CD4-positive, alpha-beta memory T cell (primary cell): ENCODE measurements around the gene PAX8. TPM values are rescaled to one million over a fixed set of nuclear protein-coding genes. Genes with fewer than 3 reads are reported as not detected.

ENCODE experiments used
- CTCF ChIA-PET: fragments of 350-600 bp; sonication (Branson Sonifier 250); formaldehyde crosslinking; loops from one replicate; lab custom pipeline; 2021; ENCODE audit warnings: inconsistent platforms; ENCODE audit not compliant: partially characterized antibody; lab: Charles Lee
- POLR2A ChIA-PET: fragments of 350-600 bp; sonication (Branson Sonifier 250); formaldehyde crosslinking; loops from one replicate; lab custom pipeline; 2021; ENCODE audit not compliant: partially characterized antibody; lab: Charles Lee
- DNase-seq, 5 donors: peaks; one replicate each; pipeline versions ENCODE4 v3.0.0 to v3.0.0-alpha.2; 2020 to 2022; ENCODE audit warnings: mixed read lengths in 1 of 5
- H3K27ac ChIP-seq: one replicate; pipeline ENCODE4 v1.7.0; 2013; ENCODE audit warnings: low read depth, low read length
- H3K27me3 ChIP-seq: 2 replicates; pipeline ENCODE4 v1.7.0; 2013; ENCODE audit warnings: mild to moderate bottlenecking, low read length, moderate library complexity; ENCODE audit not compliant: insufficient read depth
- H3K36me3 ChIP-seq: 2 replicates; pipeline ENCODE4 v1.7.0; 2013; ENCODE audit warnings: mild to moderate bottlenecking, low read length, moderate library complexity; ENCODE audit not compliant: insufficient read depth
- H3K4me1 ChIP-seq: 2 replicates; pipeline ENCODE4 v1.7.0; 2013; ENCODE audit warnings: mild to moderate bottlenecking, low read length, moderate library complexity; ENCODE audit not compliant: insufficient read depth
- H3K4me3 ChIP-seq, 2 donors: one replicate each; pipeline ENCODE4 v1.7.0; 2013; ENCODE audit warnings: low read length in 2 of 2, mild to moderate bottlenecking in 1 of 2
- H3K9me3 ChIP-seq, 2 donors: one replicate each; pipeline ENCODE4 v1.7.0; 2013; ENCODE audit warnings: low read length in 2 of 2, control low read depth in 1 of 2; ENCODE audit not compliant: control insufficient read depth in 1 of 2
- H3K27ac Mint-ChIP-seq, 7 donors: one replicate each; pipeline ENCODE4 v1.8.0; 2020 to 2021; ENCODE audit warnings: mixed read lengths in 7 of 7, mild to moderate bottlenecking in 6 of 7, inconsistent platforms in 3 of 7, moderate library complexity in 3 of 7
- H3K27me3 Mint-ChIP-seq, 2 donors: one replicate each; pipeline ENCODE4 v1.8.0; 2020 to 2021; ENCODE audit warnings: mixed read lengths in 2 of 2
- H3K36me3 Mint-ChIP-seq, 2 donors: one replicate each; pipeline ENCODE4 v1.8.0; 2020 to 2021; ENCODE audit warnings: mixed read lengths in 2 of 2, inconsistent platforms in 1 of 2, mild to moderate bottlenecking in 1 of 2
- H3K4me1 Mint-ChIP-seq, 4 donors: one replicate each; pipeline ENCODE4 v1.8.0; 2020 to 2021; ENCODE audit warnings: mixed read lengths in 4 of 4, mild to moderate bottlenecking in 1 of 4
- H3K4me3 Mint-ChIP-seq, 8 donors: one replicate each; pipeline ENCODE4 v1.8.0; 2020 to 2021; ENCODE audit warnings: mixed read lengths in 8 of 8, mild to moderate bottlenecking in 7 of 8, moderate library complexity in 6 of 8, inconsistent platforms in 3 of 8
- H3K9me3 Mint-ChIP-seq, 8 donors: one replicate each; pipeline ENCODE4 v1.8.0; 2020 to 2021; ENCODE audit warnings: mixed read lengths in 8 of 8, mild to moderate bottlenecking in 5 of 8, inconsistent platforms in 3 of 8, moderate library complexity in 1 of 8
- intact Hi-C: fragments of 100-400 bp; cut with micrococcal nuclease; formaldehyde crosslinking; loops from one replicate; pipeline ENCODE4 v1.15.1; 2023
- polyA plus RNA-seq, 2 donors: library from polyadenylated mRNA; unstranded; fragments of 300-500 nt; fragmentation: Illumina TruSeq; gene quantifications; one replicate each; pipeline ENCODE4 v1.2.3, GENCODE V29; 2021
- total RNA-seq, 2 experiments: library from RNA; stranded (reverse); gene quantifications; one replicate each; pipeline ENCODE4 v1.2.3, GENCODE V29; 2021

PAX8 gene
- total and polyA plus RNA-seq, 4 experiments from 2014 or later, result 0.19 to 2.3 (median 1.3) TPM

- Histone ChIP-seq H3K27ac (peak overlapping the region; percentile 56), H3K9me3 (no peaks in the 10 kb centered on the region), H3K36me3 (no peaks in the 10 kb centered on the region), H3K27me3 (no peaks in the 10 kb centered on the region), H3K4me1 (peaks cover 65% of the 10 kb centered on the region), H3K4me3 (peak overlapping the region in 1 of 2 donors; percentile 7)
- Mint-ChIP-seq H3K9me3 (peaks cover 0 to 2% (median 0%) of the 10 kb centered on the region in 8 donors), H3K27ac (peak overlapping the region; percentile 87 to 98 (median 97)), H3K36me3 (peaks cover 0 to 2% of the 10 kb centered on the region in 2 donors), H3K4me3 (peak overlapping the region; percentile 57 to 89 (median 80)), H3K4me1 (peaks cover 50 to 75% (median 65%) of the 10 kb centered on the region in 4 donors), H3K27me3 (no peaks in the 10 kb centered on the region)
- peak in 4 of 5 donors; percentile 29 to 46 (median 34) for DNase-seq
- intact Hi-C loops, result loop anchor here (1.0 kb wide), 1 partner anchor 8 kb away; no protein-coding TSS in a partner anchor
- ChIA-PET CTCF (interaction anchor here (0.9 to 8.1 kb wide), 7 partner anchors 9 to 222 kb away, joined by 3 to 82 read pairs (median 5); no protein-coding TSS in a partner anchor), POLR2A (interaction anchor here (1.0 to 12.8 kb wide), 8 partner anchors 7 to 37 kb away, joined by 3 to 209 read pairs (median 7); partner anchors contain the start of gene PSD4)
These were observed 111.4 kb downstream of the PAX8 start for GRCh38 chr2:113167115-113167932.

GRCh38 chr2:113166187-113166645, 112.5 kb downstream of the PAX8 start:
- H3K9me3 Mint-ChIP-seq, result peaks cover 0 to 2% (median 0%) of the 10 kb centered on the region in 8 donors
- peak overlapping the region; percentile 43 to 97 (median 86) for H3K27ac Mint-ChIP-seq
- no peaks in the 10 kb centered on the region for H3K9me3 ChIP-seq
- no peaks in the 10 kb centered on the region for H3K27me3 Mint-ChIP-seq
- no peaks in the 10 kb centered on the region for H3K36me3 ChIP-seq
- intact Hi-C loops, result no loop called here
- peak overlapping the region; percentile 22 for H3K27ac ChIP-seq
- CTCF ChIA-PET, result interaction anchor here (1.0 to 8.1 kb wide), 5 partner anchors 8 to 27 kb away, joined by 3 to 82 read pairs (median 7); partner anchors contain the start of gene PSD4
- no peak for DNase-seq
- peaks cover 43 to 65% (median 56%) of the 10 kb centered on the region in 4 donors for H3K4me1 Mint-ChIP-seq
- no peaks in the 10 kb centered on the region for H3K27me3 ChIP-seq
- peak overlapping the region in 2 of 8 donors; percentile 12 to 20 for H3K4me3 Mint-ChIP-seq
- H3K36me3 Mint-ChIP-seq, result peaks cover 0 to 1% of the 10 kb centered on the region in 2 donors
- H3K4me1 ChIP-seq, result peaks cover 54% of the 10 kb centered on the region
- POLR2A ChIA-PET, result interaction anchor here (1.7 to 12.8 kb wide), 3 partner anchors 8 to 14 kb away, joined by 4 to 209 read pairs (median 77); partner anchors contain the start of gene PSD4
- H3K4me3 ChIP-seq, result no peak overlapping the region

Other genes with a start within 250 kb of the PAX8 start
- not detected for gene IL36B, start 226.1 kb downstream of the PAX8 start, total RNA-seq
- not detected for gene IL36B, start 226.1 kb downstream of the PAX8 start, polyA plus RNA-seq
- gene IL36RN, start 219.7 kb downstream of the PAX8 start, total RNA-seq, result not detected
- not detected for gene IL36RN, start 219.7 kb downstream of the PAX8 start, polyA plus RNA-seq
- gene IL1F10, start 211.0 kb downstream of the PAX8 start, total RNA-seq, result not detected
- gene IL1F10, start 211.0 kb downstream of the PAX8 start, polyA plus RNA-seq, result not detected
- 1 to 10 TPM; 2.4 TPM for gene IL1RN, start 151.3 kb downstream of the PAX8 start, total RNA-seq
- not detected for gene IL1RN, start 151.3 kb downstream of the PAX8 start, polyA plus RNA-seq
- gene PSD4, start 105.0 kb downstream of the PAX8 start, total RNA-seq, result 100 to 1,000 TPM in 1 of 2 experiments, 10 to 100 TPM in 1; 100.0 to 101 TPM
- 10 to 100 TPM; 11.9 to 32.8 TPM for gene PSD4, start 105.0 kb downstream of the PAX8 start, polyA plus RNA-seq
- 10 to 100 TPM; 43.3 to 44.0 TPM for gene ZNG1B, start 158.8 kb upstream of the PAX8 start, total RNA-seq
- 10 to 100 TPM; 32.7 to 43.1 TPM for gene ZNG1B, start 158.8 kb upstream of the PAX8 start, polyA plus RNA-seq
- gene FOXD4L1, start 219.7 kb upstream of the PAX8 start, total RNA-seq, result under 1 TPM; 0.42 to 0.52 TPM
- gene FOXD4L1, start 219.7 kb upstream of the PAX8 start, polyA plus RNA-seq, result not detected